SK-N-SH (cell line): ENCODE results near the gene TCF12.

Source experiments
- FOXJ3 ChIP-seq: sonication (generic); formaldehyde crosslinking; IDR thresholded peaks from 2 replicates; pipeline ENCODE4 v1.5.1; 2020; ENCODE audit warnings: mild to moderate bottlenecking, missing genetic modification reagents
- POLR2AphosphoS5 ChIP-seq: IDR thresholded peaks from 2 replicates; pipeline ENCODE4 v1.6.1; 2012; ENCODE audit warnings: low read depth, low read length
- TF ChIP-seq, protein P1 (sequence below): fragments of 200-600 bp; sonication (generic); IDR thresholded peaks from 2 replicates; pipeline ENCODE4 v1.6.1; 2017; ENCODE audit warnings: antibody characterized with exemption, mild to moderate bottlenecking, moderate library complexity

DNA sequence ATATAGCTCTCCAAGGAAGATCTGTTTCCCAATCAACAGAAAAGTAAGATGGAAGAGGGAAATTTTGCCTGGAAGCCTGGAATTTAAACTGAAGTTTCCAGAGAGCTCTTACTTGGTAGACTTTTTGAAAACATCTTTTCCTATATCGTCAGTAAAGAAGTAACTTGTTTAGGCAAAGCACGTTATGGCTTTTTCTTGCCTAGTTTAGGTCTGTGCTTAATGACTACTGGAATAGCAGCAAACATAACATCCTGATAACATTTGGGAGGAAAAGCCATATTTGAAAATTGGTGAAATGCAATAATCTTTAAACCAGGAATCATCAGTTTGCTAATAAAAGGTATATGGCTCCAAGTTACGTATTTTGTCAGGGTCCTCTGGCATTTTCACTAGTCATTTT is 297.4 kb downstream of the TCF12 start:
- TF ChIP-seq POLR2AphosphoS5 (no peak), FOXJ3 (CRISPR knock-in tag) (no peak)
- TF ChIP-seq, protein P1, sequence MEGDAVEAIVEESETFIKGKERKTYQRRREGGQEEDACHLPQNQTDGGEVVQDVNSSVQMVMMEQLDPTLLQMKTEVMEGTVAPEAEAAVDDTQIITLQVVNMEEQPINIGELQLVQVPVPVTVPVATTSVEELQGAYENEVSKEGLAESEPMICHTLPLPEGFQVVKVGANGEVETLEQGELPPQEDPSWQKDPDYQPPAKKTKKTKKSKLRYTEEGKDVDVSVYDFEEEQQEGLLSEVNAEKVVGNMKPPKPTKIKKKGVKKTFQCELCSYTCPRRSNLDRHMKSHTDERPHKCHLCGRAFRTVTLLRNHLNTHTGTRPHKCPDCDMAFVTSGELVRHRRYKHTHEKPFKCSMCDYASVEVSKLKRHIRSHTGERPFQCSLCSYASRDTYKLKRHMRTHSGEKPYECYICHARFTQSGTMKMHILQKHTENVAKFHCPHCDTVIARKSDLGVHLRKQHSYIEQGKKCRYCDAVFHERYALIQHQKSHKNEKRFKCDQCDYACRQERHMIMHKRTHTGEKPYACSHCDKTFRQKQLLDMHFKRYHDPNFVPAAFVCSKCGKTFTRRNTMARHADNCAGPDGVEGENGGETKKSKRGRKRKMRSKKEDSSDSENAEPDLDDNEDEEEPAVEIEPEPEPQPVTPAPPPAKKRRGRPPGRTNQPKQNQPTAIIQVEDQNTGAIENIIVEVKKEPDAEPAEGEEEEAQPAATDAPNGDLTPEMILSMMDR: no peak
